HepG2 (cell line): ENCODE results near the gene SBK2. TPM values are rescaled to one million over a fixed set of nuclear protein-coding genes. Genes with fewer than 3 reads are reported as not detected.

Experiments
- CHD4 ChIP-seq: fragments of 200-600 bp; sonication (generic); IDR thresholded peaks from 2 replicates; pipeline ENCODE4 v1.7.0; 2017; ENCODE audit warnings: mild to moderate bottlenecking, low read length, borderline replicate concordance
- FUBP1 ChIP-seq: sonication (generic); formaldehyde crosslinking; IDR thresholded peaks from 2 replicates; pipeline ENCODE4 v1.5.1; 2020; ENCODE audit warnings: missing genetic modification reagents, mild to moderate bottlenecking, borderline replicate concordance
- GABPA ChIP-seq, 2 experiments: IDR thresholded peaks; 2 replicates each; pipeline ENCODE4 v1.6.1; 2011 to 2016; ENCODE audit warnings: low read depth in 2 of 2, low read length in 1 of 2, missing biosample characterization in 1 of 2, missing genetic modification characterization in 1 of 2
- IRF1 ChIP-seq: sonication (generic); formaldehyde crosslinking; IDR thresholded peaks from 2 replicates; pipeline ENCODE4 v1.4.0; 2020; ENCODE audit warnings: low read depth, mild to moderate bottlenecking, missing genetic modification reagents
- NCOR1 ChIP-seq: fragments of 200-600 bp; sonication (generic); IDR thresholded peaks from 2 replicates; pipeline ENCODE4 v1.7.0; 2017; ENCODE audit warnings: antibody characterized with exemption, low read length, borderline replicate concordance
- PAWR ChIP-seq: sonication (generic); formaldehyde crosslinking; IDR thresholded peaks from 2 replicates; pipeline ENCODE4 v1.4.0; 2020; ENCODE audit warnings: missing genetic modification reagents, mild to moderate bottlenecking, borderline replicate concordance
- RAD51 ChIP-seq: fragments of 450-650 bp; IDR thresholded peaks from 2 replicates; pipeline ENCODE4 v1.6.1; 2016; ENCODE audit warnings: borderline replicate concordance
- RARG ChIP-seq: sonication (generic); formaldehyde crosslinking; IDR thresholded peaks from 2 replicates; pipeline ENCODE4 v1.4.0; 2020; ENCODE audit warnings: low read depth, mild to moderate bottlenecking, missing genetic modification reagents
- TBX3 ChIP-seq: fragments of 450-650 bp; IDR thresholded peaks from 2 replicates; pipeline ENCODE4 v1.6.1; 2017; ENCODE audit warnings: antibody characterized with exemption, mild to moderate bottlenecking, inconsistent platforms, borderline replicate concordance
- UBTF ChIP-seq: sonication (generic); formaldehyde crosslinking; IDR thresholded peaks from 2 replicates; pipeline ENCODE4 v1.4.0; 2020; ENCODE audit warnings: mild to moderate bottlenecking, missing genetic modification reagents
- ZBTB43 ChIP-seq: sonication (generic); formaldehyde crosslinking; conservative IDR thresholded peaks from 2 replicates; pipeline ENCODE4 v1.4.0; 2020; ENCODE audit warnings: missing genetic modification reagents
- ZNF234 ChIP-seq: sonication (generic); formaldehyde crosslinking; conservative IDR thresholded peaks from 2 replicates; pipeline ENCODE4 v1.5.1; 2020; ENCODE audit warnings: mild to moderate bottlenecking, missing genetic modification reagents
- ZNF619 ChIP-seq: sonication (generic); formaldehyde crosslinking; IDR thresholded peaks from 2 replicates; pipeline ENCODE4 v1.4.0; 2020; ENCODE audit warnings: mild to moderate bottlenecking, missing genetic modification reagents
- ZNF660 ChIP-seq: sonication (generic); formaldehyde crosslinking; IDR thresholded peaks from 2 replicates; pipeline ENCODE4 v1.5.1; 2020; ENCODE audit warnings: mild to moderate bottlenecking, low read depth, missing genetic modification reagents, borderline replicate concordance
- polyA plus RNA-seq, 8 experiments: library from polyadenylated mRNA; depleted of rRNA in 3 of 8; stranded (reverse) in 7 of 8; unstranded in 1 of 8; fragments of >200 nt; fragmentation: Illumina TruSeq in 4 of 8; extraction: Trizol in 4 of 8; gene quantifications; 2 replicates each; pipeline versions ENCODE4 v1.2.1 to v1.2.3, GENCODE V29; 2011 to 2016; ENCODE audit warnings: low read depth in 4 of 8, missing spikeins in 1 of 8, mixed read lengths in 1 of 8; ENCODE audit not compliant: insufficient read depth in 1 of 8
- total RNA-seq, 5 experiments: library from RNA; depleted of rRNA; stranded (reverse); fragments of >200 nt; fragmentation: Illumina TruSeq; extraction: Trizol; gene quantifications; 2 replicates each; pipeline ENCODE4 v1.2.3, GENCODE V29; 2016; ENCODE audit warnings: low read depth in 1 of 5
- TF ChIP-seq, protein P1 (sequence below), 2 experiments: sonication (generic) in 1 of 2; formaldehyde crosslinking in 1 of 2; IDR thresholded peaks; 2 replicates each; pipeline versions ENCODE4 v1.5.1 to v1.6.1; 2011 to 2020; ENCODE audit warnings: borderline replicate concordance in 1 of 2, low read depth in 1 of 2, low read length in 1 of 2, mild to moderate bottlenecking in 1 of 2, missing genetic modification reagents in 1 of 2, moderate library complexity in 1 of 2
- TF ChIP-seq, protein P2 (sequence below), 2 experiments: fragments of 450-650 bp in 1 of 2; sonication (generic) in 1 of 2; formaldehyde crosslinking; IDR thresholded peaks; 2 replicates each; pipeline versions ENCODE4 v1.5.0 to v1.8.0; 2020 to 2022; ENCODE audit warnings: mild to moderate bottlenecking in 1 of 2, missing genetic modification reagents in 1 of 2

The SBK2 gene
- total and polyA plus RNA-seq, 2 of the 13 experiments (the other 11 are each of a cell fraction or from before 2014, with no cell fraction given) = 0.24 TPM; not detected in 1

DNA sequence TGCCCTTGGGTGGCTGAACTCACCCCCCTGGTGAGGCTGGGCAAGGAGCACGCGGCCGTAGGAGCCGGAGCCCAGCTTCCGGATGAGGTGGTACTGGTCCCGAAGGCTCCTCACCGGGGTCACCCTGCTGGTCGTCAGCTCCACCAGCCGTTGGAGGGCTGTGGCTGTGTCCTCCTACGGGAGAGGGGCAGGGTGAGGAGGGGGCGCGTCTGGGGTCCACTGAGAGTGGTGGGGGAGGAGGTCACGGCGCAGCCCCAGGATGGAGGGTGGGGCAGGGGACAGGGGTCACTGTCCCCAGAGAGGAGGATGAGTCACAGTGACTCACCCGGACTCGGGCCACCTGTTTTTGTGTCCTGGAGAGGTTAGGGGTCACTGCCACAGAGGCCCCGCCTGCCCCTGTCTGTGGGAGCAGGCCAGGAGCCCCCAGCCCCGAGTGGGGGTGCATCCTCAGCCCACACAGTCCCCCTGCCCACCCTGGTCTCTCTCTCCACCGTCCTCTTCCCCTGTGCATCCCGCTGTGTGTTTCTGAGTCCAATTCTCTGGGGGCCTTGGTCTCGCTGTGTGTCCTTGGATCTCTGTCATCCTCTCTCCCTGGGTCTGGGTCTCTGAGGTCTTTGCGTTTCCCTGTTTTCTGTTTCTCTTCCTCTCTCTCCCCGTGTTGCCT lies 8.0 kb upstream of the SBK2 start (continued):
- TF ChIP-seq IRF1 (CRISPR knock-in tag) (no peak), RAD51 (no peak), ZNF660 (CRISPR knock-in tag) (no peak), ZNF619 (CRISPR knock-in tag) (no peak), TBX3 (no peak), GABPA (IDR thresholded peaks at IDR 0.05; ENCODE audit: low read depth, low read length) (no peak), GABPA (CRISPR knock-in tag; IDR thresholded peaks at IDR 0.05; ENCODE audit: low read depth) (no peak), ZBTB43 (CRISPR knock-in tag) (no peak), UBTF (CRISPR knock-in tag) (no peak), NCOR1 (no peak), PAWR (CRISPR knock-in tag) (no peak), CHD4 (no peak), FUBP1 (no peak), ZNF234 (CRISPR knock-in tag) (no peak), RARG (CRISPR knock-in tag) (no peak)
- TF ChIP-seq, protein P1, sequence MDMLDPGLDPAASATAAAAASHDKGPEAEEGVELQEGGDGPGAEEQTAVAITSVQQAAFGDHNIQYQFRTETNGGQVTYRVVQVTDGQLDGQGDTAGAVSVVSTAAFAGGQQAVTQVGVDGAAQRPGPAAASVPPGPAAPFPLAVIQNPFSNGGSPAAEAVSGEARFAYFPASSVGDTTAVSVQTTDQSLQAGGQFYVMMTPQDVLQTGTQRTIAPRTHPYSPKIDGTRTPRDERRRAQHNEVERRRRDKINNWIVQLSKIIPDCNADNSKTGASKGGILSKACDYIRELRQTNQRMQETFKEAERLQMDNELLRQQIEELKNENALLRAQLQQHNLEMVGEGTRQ (IDR thresholded peaks at IDR 0.05; ENCODE audit: low read depth, low read length) = no peak
- TF ChIP-seq, protein P1 (CRISPR knock-in tag; IDR thresholded peaks at IDR 0.05; ENCODE audit: borderline replicate concordance) = no peak
- TF ChIP-seq, protein P2, sequence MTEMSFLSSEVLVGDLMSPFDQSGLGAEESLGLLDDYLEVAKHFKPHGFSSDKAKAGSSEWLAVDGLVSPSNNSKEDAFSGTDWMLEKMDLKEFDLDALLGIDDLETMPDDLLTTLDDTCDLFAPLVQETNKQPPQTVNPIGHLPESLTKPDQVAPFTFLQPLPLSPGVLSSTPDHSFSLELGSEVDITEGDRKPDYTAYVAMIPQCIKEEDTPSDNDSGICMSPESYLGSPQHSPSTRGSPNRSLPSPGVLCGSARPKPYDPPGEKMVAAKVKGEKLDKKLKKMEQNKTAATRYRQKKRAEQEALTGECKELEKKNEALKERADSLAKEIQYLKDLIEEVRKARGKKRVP (CRISPR knock-in tag; IDR thresholded peaks at IDR 0.05) = no peak
